Vagina (tissue), 2 donors: ENCODE measurements around the gene NOMO2. TPM values are rescaled to one million over a fixed set of nuclear protein-coding genes. Genes with fewer than 3 reads are reported as not detected.
A peak's percentile ranks its signal among the peaks of the same experiment; 100 is the strongest.
"Not testable (repeated sequence)": the region's sequence is repeated elsewhere in the genome, so short reads cannot be mapped to it uniquely, and the experiment has no call there.

Experiments
- DNase-seq, 2 donors: peaks; one replicate each; pipeline ENCODE4 v3.0.0-alpha.2; 2017; ENCODE audit errors: extremely low spot score in 2 of 2
- H3K27ac ChIP-seq: fragments of 200-600 bp; sonication (generic); one replicate; pipeline ENCODE4 v1.5.1; 2019
- H3K27me3 ChIP-seq: fragments of 200-600 bp; sonication (generic); one replicate; pipeline ENCODE4 v1.5.1; 2019
- H3K36me3 ChIP-seq, 2 donors: fragments of 200-600 bp; sonication (generic); one replicate each; pipeline ENCODE4 v1.5.1; 2017 to 2019
- H3K4me1 ChIP-seq: fragments of 200-600 bp; sonication (generic); one replicate; pipeline ENCODE4 v1.5.1; 2019
- H3K4me3 ChIP-seq, 2 donors: fragments of 200-600 bp; sonication (generic); 1 replicate in 1 of 2; 2 replicates in 1 of 2; pipeline ENCODE4 v1.5.1; 2016 to 2019
- H3K9me3 ChIP-seq: fragments of 200-600 bp; sonication (generic); one replicate; pipeline ENCODE4 v1.5.1; 2019
- intact Hi-C: fragments of 100-400 bp; cut with DNase I; formaldehyde crosslinking; loops from one replicate; pipeline ENCODE4 v1.15.1; 2023
- microRNA-seq: library from miRNA; unstranded; fragments of <30 nt; microRNA quantifications from one replicate; pipeline ENCODE4, GENCODE V29; 2017; ENCODE audit warnings: borderline number of aligned reads, borderline replicate concordance
- small RNA-seq: library from RNA; depleted of rRNA; stranded (forward); fragments of <200 nt; gene quantifications from one replicate; pipeline ENCODE3, GENCODE V24; 2016
- total RNA-seq: library from RNA; depleted of rRNA; stranded (reverse); fragments of >200 nt; gene quantifications from one replicate; pipeline ENCODE4 v1.2.3, GENCODE V29; 2016

The NOMO2 gene
- total RNA-seq, 1 donor from 2014 or later: 58.4 TPM

GRCh38 chr16:18401851-18402657 is 159.8 kb downstream of the NOMO2 start:
- H3K4me3 ChIP-seq, DNase-seq, H3K27ac ChIP-seq, H3K9me3 ChIP-seq, intact Hi-C loops, H3K4me1 ChIP-seq, H3K27me3 ChIP-seq, H3K36me3 ChIP-seq: not testable (repeated sequence)

- peak overlapping the region; percentile 45 to 46 for H3K4me3 ChIP-seq
- H3K27ac ChIP-seq, DNase-seq, intact Hi-C loops, H3K4me1 ChIP-seq, H3K36me3 ChIP-seq, H3K9me3 ChIP-seq, H3K27me3 ChIP-seq: not testable (repeated sequence)
Observed at GRCh38 chr16:18401159-18401558, 160.7 kb downstream of the NOMO2 start.

GRCh38 chr16:18394363-18394762 is 167.5 kb downstream of the NOMO2 start:
- H3K4me1 ChIP-seq, H3K4me3 ChIP-seq, H3K27me3 ChIP-seq, H3K9me3 ChIP-seq, intact Hi-C loops, H3K36me3 ChIP-seq, H3K27ac ChIP-seq, DNase-seq: not testable (repeated sequence)

GRCh38 chr16:18387767-18388166 is 174.1 kb downstream of the NOMO2 start:
- DNase-seq, H3K4me1 ChIP-seq, H3K27me3 ChIP-seq, H3K27ac ChIP-seq, H3K9me3 ChIP-seq, intact Hi-C loops, H3K36me3 ChIP-seq, H3K4me3 ChIP-seq: not testable (repeated sequence)

GRCh38 chr16:18386517-18386916 is 175.4 kb downstream of the NOMO2 start:
- intact Hi-C loops, DNase-seq: not testable (repeated sequence)

DNA sequence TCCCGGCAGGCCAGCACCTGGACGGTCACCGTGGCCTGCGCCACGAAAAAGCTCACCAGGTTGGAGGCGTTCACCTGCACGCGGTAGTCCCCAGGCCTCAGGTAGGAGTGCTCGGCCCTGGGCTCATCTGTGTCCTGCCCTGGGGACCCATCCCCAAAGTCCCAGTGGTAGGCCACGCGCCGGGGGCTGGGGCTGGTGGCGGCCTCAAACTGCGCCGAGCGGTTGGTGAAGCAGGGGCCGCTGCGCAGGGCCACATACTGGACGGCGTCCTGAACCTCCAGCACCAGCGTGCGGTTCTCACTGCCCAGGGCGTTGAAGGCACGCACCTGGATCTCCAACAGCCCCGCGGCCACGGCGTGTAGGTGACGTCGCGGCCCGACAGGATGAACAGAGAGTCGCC is 176.6 kb downstream of the NOMO2 start:
- H3K27me3 ChIP-seq, H3K4me1 ChIP-seq, H3K4me3 ChIP-seq, intact Hi-C loops, H3K36me3 ChIP-seq, H3K27ac ChIP-seq, DNase-seq, H3K9me3 ChIP-seq: not testable (repeated sequence)

More at GRCh38 chr16:18386517-18386916, 175.4 kb downstream of the NOMO2 start:
- not testable (repeated sequence) for H3K27me3 ChIP-seq, H3K4me3 ChIP-seq, H3K36me3 ChIP-seq, H3K27ac ChIP-seq, H3K9me3 ChIP-seq, H3K4me1 ChIP-seq

DNA sequence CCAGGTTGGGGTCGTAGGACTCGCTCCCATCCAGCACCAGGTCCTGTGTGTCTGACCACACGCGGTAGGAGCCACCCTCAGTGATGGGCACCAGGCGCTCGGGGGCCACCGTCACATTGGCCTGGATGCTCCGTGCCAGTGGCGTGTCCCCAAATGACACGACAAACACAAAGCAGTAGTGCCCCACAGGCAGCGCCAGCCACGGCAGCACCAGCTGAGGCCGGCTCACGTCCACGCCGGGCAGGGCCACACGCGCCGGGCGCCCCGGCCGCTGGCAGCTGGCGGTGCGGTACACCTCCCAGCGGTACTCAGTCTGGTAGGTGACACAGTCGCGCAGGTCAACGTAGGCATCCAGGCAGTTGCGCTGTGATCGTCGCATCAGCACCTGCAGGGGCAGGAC is 177.0 kb downstream of the NOMO2 start:
- H3K4me1 ChIP-seq, intact Hi-C loops: not testable (repeated sequence)

DNA sequence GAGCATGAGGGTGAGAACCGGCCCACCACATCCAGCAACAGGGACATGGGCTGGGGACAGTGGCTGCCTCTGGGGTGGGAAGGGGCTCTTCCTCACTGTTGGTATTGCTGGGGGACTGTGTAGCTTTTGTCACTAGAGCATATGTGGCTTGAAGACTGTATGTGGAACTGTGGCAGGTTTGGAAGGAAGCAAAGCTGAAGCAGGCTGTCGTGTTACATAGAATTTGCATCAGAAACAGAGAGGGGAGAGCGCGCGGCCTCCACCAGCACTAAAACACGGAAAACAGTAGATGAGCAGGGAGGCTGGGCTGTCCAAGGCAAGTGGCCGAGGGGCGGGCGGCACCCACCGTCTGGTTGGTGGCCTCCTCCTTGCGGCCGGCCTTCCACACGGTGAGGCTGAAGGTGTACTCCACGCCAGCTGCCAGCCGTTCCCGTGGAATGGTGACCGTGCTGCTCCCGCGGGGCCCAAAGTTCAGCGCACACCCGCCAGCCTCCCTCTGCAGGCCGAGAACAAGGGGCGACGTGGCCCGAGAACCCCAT is 177.7 kb downstream of the NOMO2 start:
- H3K36me3 ChIP-seq, H3K27me3 ChIP-seq, intact Hi-C loops, H3K9me3 ChIP-seq, DNase-seq, H3K27ac ChIP-seq, H3K4me1 ChIP-seq, H3K4me3 ChIP-seq: not testable (repeated sequence)

More for the DNA sequence above, 177.0 kb downstream of the NOMO2 start:
- not testable (repeated sequence) for H3K36me3 ChIP-seq, H3K4me3 ChIP-seq, DNase-seq, H3K27me3 ChIP-seq, H3K9me3 ChIP-seq, H3K27ac ChIP-seq

DNA sequence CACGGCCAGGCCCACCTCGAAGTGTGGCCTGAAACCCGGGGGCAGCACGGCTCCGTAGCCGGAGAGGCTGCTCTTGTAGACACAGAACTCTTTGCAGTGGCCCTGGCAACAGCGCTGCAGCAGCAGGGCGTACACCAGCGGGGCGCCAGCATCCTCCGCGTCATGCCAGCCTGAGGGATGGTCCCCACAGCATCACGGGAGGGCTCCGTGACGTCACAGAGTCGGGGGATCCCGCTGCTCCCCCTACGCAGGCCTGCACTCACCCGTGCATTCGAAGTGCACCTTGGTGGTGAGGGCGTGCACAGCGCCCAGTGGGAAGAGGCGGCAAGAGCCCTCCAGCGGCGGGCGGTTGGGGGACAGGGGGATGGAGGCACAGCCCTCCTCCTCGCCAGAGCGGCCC is 179.2 kb downstream of the NOMO2 start:
- H3K4me3 ChIP-seq, H3K4me1 ChIP-seq, intact Hi-C loops, DNase-seq, H3K27me3 ChIP-seq, H3K9me3 ChIP-seq, H3K36me3 ChIP-seq, H3K27ac ChIP-seq: not testable (repeated sequence)

Small RNA genes lying within 50 kb of the gene (microRNA-seq; reads per million reads assigned to microRNA genes)
- gene MIR3179-3: not detected
- gene MIR3179-4: not detected
- not detected for gene MIR3180-3
- gene MIR3670-3: not detected
- gene MIR3670-4: not detected
- gene MIR6770-3: not detected

Small RNA genes lying within 50 kb of the gene (small RNA-seq; reads per million reads assigned to genes)
- gene MIR3179-3: not detected
- not detected for gene MIR3179-4
- gene MIR3180-3: not detected
- gene MIR3670-3: not detected
- not detected for gene MIR3670-4
- gene MIR6770-3: not detected
- gene RF00019: not detected

Other genes with a start within 250 kb of the NOMO2 start
- gene NPIPA8, start 225.4 kb downstream of the NOMO2 start, total RNA-seq: not detected
- gene RPS15A, start 228.2 kb upstream of the NOMO2 start, total RNA-seq: 1,238 TPM
- 103 TPM for gene ARL6IP1, start 239.5 kb upstream of the NOMO2 start, total RNA-seq